Urinary bladder (tissue), 4 donors: ENCODE measurements around the gene ATP5F1D. TPM values are rescaled to one million over a fixed set of nuclear protein-coding genes. Genes with fewer than 3 reads are reported as not detected.

ENCODE experiments used
- DNase-seq: peaks from one replicate; pipeline ENCODE4 v3.0.0-alpha.2; 2015; ENCODE audit errors: extremely low spot score
- H3K27ac ChIP-seq: one replicate; pipeline ENCODE4 v1.5.1; 2013; ENCODE audit warnings: low read depth, mild to moderate bottlenecking, moderate library complexity
- H3K36me3 ChIP-seq: one replicate; pipeline ENCODE4 v1.6.1; 2013; ENCODE audit warnings: mild to moderate bottlenecking, moderate library complexity; ENCODE audit not compliant: insufficient read depth
- H3K4me1 ChIP-seq: one replicate; pipeline ENCODE4 v1.6.1; 2013; ENCODE audit warnings: mild to moderate bottlenecking, moderate library complexity; ENCODE audit not compliant: insufficient read depth
- H3K4me3 ChIP-seq: one replicate; pipeline ENCODE4 v1.5.1; 2013; ENCODE audit warnings: low read depth, low read length
- WGBS: extraction: QIAGEN DNeasy Blood & Tissue Kit; methylation state at CpG from one replicate; pipeline ENCODE4 v1.1.7; 2013; 5-methylcytosine and 5-hydroxymethylcytosine counted together
- polyA plus RNA-seq: library from polyadenylated mRNA; stranded (reverse); fragments of 200-250 nt; gene quantifications from one replicate; pipeline ENCODE4 v1.2.3, GENCODE V29; 2013
- total RNA-seq: library from RNA; depleted of rRNA; stranded (reverse); fragments of >200 nt; gene quantifications from one replicate; pipeline ENCODE4 v1.2.3, GENCODE V29; 2014
- donor health status: healthy with polysubstance abuse.
- donor health status: healthy.

Gene ATP5F1D
- total and polyA plus RNA-seq, 2 donors: 9.5 to 236 TPM

GRCh38 chr19:1224847-1225246 lies 16.7 kb upstream of the ATP5F1D start:
- no peaks in the 10 kb centered on the region for H3K4me1 ChIP-seq
- no peak overlapping the region for H3K27ac ChIP-seq
- H3K36me3 ChIP-seq: peaks cover 10% of the 10 kb centered on the region
- no peak for DNase-seq
- WGBS: 88% methylated on average over 16 of the region's 16 CpGs
- H3K4me3 ChIP-seq: no peak overlapping the region

- H3K27ac ChIP-seq: no peak overlapping the region
- no peak overlapping the region for H3K4me3 ChIP-seq
- DNase-seq: no peak
- H3K4me1 ChIP-seq: no peaks in the 10 kb centered on the region
- peaks cover 10% of the 10 kb centered on the region for H3K36me3 ChIP-seq
- WGBS: 89% methylated on average over 29 of the region's 29 CpGs
Measured at GRCh38 chr19:1225440-1226226, 15.9 kb upstream of the ATP5F1D start.

GRCh38 chr19:1226227-1226518 lies 15.4 kb upstream of the ATP5F1D start:
- H3K36me3 ChIP-seq: peaks cover 7% of the 10 kb centered on the region
- H3K27ac ChIP-seq: no peak overlapping the region
- no peak for DNase-seq
- WGBS: 93% methylated on average over 11 of the region's 11 CpGs
- H3K4me1 ChIP-seq: no peaks in the 10 kb centered on the region
- no peak overlapping the region for H3K4me3 ChIP-seq

GRCh38 chr19:1226522-1227303 lies 14.8 kb upstream of the ATP5F1D start:
- Histone ChIP-seq H3K4me1 (no peaks in the 10 kb centered on the region), H3K36me3 (peaks cover 7% of the 10 kb centered on the region), H3K4me3 (no peak overlapping the region), H3K27ac (no peak overlapping the region)
- no peak for DNase-seq
- 93% methylated on average over 50 of the region's 50 CpGs for WGBS

- Histone ChIP-seq H3K36me3 (peaks cover 7% of the 10 kb centered on the region), H3K4me1 (no peaks in the 10 kb centered on the region), H3K27ac (no peak overlapping the region), H3K4me3 (no peak overlapping the region)
- DNase-seq: no peak
- 91% methylated on average over 56 of the region's 56 CpGs for WGBS
Measured at GRCh38 chr19:1227304-1228054, 14.1 kb upstream of the ATP5F1D start.

GRCh38 chr19:1228161-1228957 lies 13.2 kb upstream of the ATP5F1D start:
- H3K4me3 ChIP-seq: no peak overlapping the region
- H3K36me3 ChIP-seq: peaks cover 7% of the 10 kb centered on the region

GRCh38 chr19:1229056-1229923 lies 12.3 kb upstream of the ATP5F1D start:
- 96% methylated on average over 158 of the region's 158 CpGs for WGBS

More at GRCh38 chr19:1228161-1228957, 13.2 kb upstream of the ATP5F1D start:
- WGBS: 95% methylated on average over 100 of the region's 100 CpGs
- no peaks in the 10 kb centered on the region for H3K4me1 ChIP-seq
- H3K27ac ChIP-seq: no peak overlapping the region
- no peak for DNase-seq

GRCh38 chr19:1229924-1230782 lies 11.4 kb upstream of the ATP5F1D start:
- WGBS: 91% methylated on average over 61 of the region's 61 CpGs
- DNase-seq: no peak

More at GRCh38 chr19:1229056-1229923, 12.3 kb upstream of the ATP5F1D start:
- Histone ChIP-seq H3K4me1 (no peaks in the 10 kb centered on the region), H3K27ac (no peak overlapping the region), H3K4me3 (no peak overlapping the region), H3K36me3 (peaks cover 7% of the 10 kb centered on the region)
- DNase-seq: no peak

GRCh38 chr19:1230783-1231489 lies 10.6 kb upstream of the ATP5F1D start:
- Histone ChIP-seq H3K4me1 (no peaks in the 10 kb centered on the region), H3K36me3 (peaks cover 7% of the 10 kb centered on the region), H3K4me3 (no peak overlapping the region), H3K27ac (no peak overlapping the region)
- DNase-seq: no peak
- 75% methylated on average over 38 of the region's 38 CpGs for WGBS

More at GRCh38 chr19:1229924-1230782, 11.4 kb upstream of the ATP5F1D start:
- peaks cover 7% of the 10 kb centered on the region for H3K36me3 ChIP-seq
- H3K4me3 ChIP-seq: no peak overlapping the region
- no peaks in the 10 kb centered on the region for H3K4me1 ChIP-seq
- H3K27ac ChIP-seq: no peak overlapping the region

- H3K4me1 ChIP-seq: no peaks in the 10 kb centered on the region
- no peak overlapping the region for H3K27ac ChIP-seq
- peaks cover 4% of the 10 kb centered on the region for H3K36me3 ChIP-seq
- H3K4me3 ChIP-seq: no peak overlapping the region
- WGBS: 75% methylated on average over 15 of the region's 15 CpGs
- no peak for DNase-seq
Measured at GRCh38 chr19:1231729-1232637, 9.6 kb upstream of the ATP5F1D start.
